ENCODE results near the gene PBX1.

PBX1 gene

DNA sequence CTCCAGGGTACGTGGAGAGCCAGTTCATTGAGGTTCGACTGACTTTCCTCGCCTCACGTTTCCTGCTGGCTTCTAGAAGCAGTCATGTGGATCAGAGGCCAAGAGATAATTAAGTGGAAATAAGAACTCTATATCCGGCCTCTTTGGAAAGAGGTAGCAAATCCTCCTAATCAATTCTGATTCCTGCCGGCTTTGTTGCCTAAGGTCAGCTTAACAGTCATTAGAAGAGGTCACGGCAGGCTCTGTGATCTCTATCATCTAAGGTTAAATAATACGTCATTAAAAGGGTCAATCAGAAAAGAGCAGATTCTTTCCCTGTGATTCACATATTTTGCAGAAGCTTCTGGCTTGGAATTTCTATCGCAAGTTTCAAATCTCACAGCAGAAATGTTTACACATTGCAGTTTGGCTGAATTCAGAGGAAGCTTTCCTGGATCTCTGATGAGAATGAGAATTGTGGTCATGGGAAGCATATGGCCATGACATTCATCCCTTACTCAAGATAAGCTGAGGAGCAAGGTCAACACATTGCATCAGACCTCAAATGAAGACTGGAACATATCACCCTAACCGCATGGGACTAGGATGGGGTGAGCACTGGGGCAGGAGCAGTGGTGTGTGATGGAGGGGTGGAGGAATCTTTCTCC lies 189.4 kb downstream of the PBX1 start:
- TF ChIP-seq POLR2AphosphoS5 (IDR thresholded peaks at IDR 0.05; ENCODE audit: low read depth, low read length) (no peak), FOXP2 (optimal IDR thresholded peaks at IDR 0.05; ENCODE audit: borderline replicate concordance, extremely low read depth, extremely low read length, insufficient read depth) (peak; percentile 78)
- TF ChIP-seq, protein P1, sequence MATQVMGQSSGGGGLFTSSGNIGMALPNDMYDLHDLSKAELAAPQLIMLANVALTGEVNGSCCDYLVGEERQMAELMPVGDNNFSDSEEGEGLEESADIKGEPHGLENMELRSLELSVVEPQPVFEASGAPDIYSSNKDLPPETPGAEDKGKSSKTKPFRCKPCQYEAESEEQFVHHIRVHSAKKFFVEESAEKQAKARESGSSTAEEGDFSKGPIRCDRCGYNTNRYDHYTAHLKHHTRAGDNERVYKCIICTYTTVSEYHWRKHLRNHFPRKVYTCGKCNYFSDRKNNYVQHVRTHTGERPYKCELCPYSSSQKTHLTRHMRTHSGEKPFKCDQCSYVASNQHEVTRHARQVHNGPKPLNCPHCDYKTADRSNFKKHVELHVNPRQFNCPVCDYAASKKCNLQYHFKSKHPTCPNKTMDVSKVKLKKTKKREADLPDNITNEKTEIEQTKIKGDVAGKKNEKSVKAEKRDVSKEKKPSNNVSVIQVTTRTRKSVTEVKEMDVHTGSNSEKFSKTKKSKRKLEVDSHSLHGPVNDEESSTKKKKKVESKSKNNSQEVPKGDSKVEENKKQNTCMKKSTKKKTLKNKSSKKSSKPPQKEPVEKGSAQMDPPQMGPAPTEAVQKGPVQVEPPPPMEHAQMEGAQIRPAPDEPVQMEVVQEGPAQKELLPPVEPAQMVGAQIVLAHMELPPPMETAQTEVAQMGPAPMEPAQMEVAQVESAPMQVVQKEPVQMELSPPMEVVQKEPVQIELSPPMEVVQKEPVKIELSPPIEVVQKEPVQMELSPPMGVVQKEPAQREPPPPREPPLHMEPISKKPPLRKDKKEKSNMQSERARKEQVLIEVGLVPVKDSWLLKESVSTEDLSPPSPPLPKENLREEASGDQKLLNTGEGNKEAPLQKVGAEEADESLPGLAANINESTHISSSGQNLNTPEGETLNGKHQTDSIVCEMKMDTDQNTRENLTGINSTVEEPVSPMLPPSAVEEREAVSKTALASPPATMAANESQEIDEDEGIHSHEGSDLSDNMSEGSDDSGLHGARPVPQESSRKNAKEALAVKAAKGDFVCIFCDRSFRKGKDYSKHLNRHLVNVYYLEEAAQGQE (IDR thresholded peaks at IDR 0.05; ENCODE audit: insufficient read depth in 1 of 2, low read depth in 2 of 2, low read length in 2 of 2), result peak in 1 of 2 experiments; percentile 55; a peak in 1 of 4 replicates

- TF ChIP-seq, protein P1 (IDR thresholded peaks at IDR 0.05; ENCODE audit: insufficient read depth in 1 of 2, low read depth in 2 of 2, low read length in 2 of 2), result no peak
- TF ChIP-seq POLR2AphosphoS5 (IDR thresholded peaks at IDR 0.05; ENCODE audit: low read depth, low read length) (no peak), FOXP2 (optimal IDR thresholded peaks at IDR 0.05; ENCODE audit: borderline replicate concordance, extremely low read depth, extremely low read length, insufficient read depth) (no peak), SIN3A (IDR thresholded peaks at IDR 0.05; ENCODE audit: borderline replicate concordance, insufficient read depth, low read length) (no peak), TAF1 (IDR thresholded peaks at IDR 0.05; ENCODE audit: borderline replicate concordance, insufficient read depth, low read length) (no peak)
Measured at GRCh38 chr1:164753521-164754077, 194.6 kb downstream of the PBX1 start.

GRCh38 chr1:164754088-164754600 lies 195.2 kb downstream of the PBX1 start:
- TF ChIP-seq FOXP2 (optimal IDR thresholded peaks at IDR 0.05; ENCODE audit: borderline replicate concordance, extremely low read depth, extremely low read length, insufficient read depth), result no peak
- no peak for TF ChIP-seq TAF1 (IDR thresholded peaks at IDR 0.05; ENCODE audit: borderline replicate concordance, insufficient read depth, low read length)
- no peak for TF ChIP-seq POLR2AphosphoS5 (IDR thresholded peaks at IDR 0.05; ENCODE audit: low read depth, low read length)
- TF ChIP-seq, protein P1 (IDR thresholded peaks at IDR 0.05; ENCODE audit: insufficient read depth in 1 of 2, low read depth in 2 of 2, low read length in 2 of 2), result no peak
- no peak for TF ChIP-seq SIN3A (IDR thresholded peaks at IDR 0.05; ENCODE audit: borderline replicate concordance, insufficient read depth, low read length)

- TF ChIP-seq TAF1 (IDR thresholded peaks at IDR 0.05; ENCODE audit: borderline replicate concordance, insufficient read depth, low read length) (no peak), SIN3A (IDR thresholded peaks at IDR 0.05; ENCODE audit: borderline replicate concordance, insufficient read depth, low read length) (no peak)
Measured at GRCh38 chr1:164755690-164756089, 196.7 kb downstream of the PBX1 start.

- TF ChIP-seq TAF1 (IDR thresholded peaks at IDR 0.05; ENCODE audit: borderline replicate concordance, insufficient read depth, low read length) (no peak), POLR2AphosphoS5 (IDR thresholded peaks at IDR 0.05; ENCODE audit: low read depth, low read length) (no peak), FOXP2 (optimal IDR thresholded peaks at IDR 0.05; ENCODE audit: borderline replicate concordance, extremely low read depth, extremely low read length, insufficient read depth) (no peak), SIN3A (IDR thresholded peaks at IDR 0.05; ENCODE audit: borderline replicate concordance, insufficient read depth, low read length) (no peak)
- TF ChIP-seq, protein P1 (IDR thresholded peaks at IDR 0.05; ENCODE audit: insufficient read depth in 1 of 2, low read depth in 2 of 2, low read length in 2 of 2), result no peak
Measured at GRCh38 chr1:164756741-164757140, 197.8 kb downstream of the PBX1 start.
